SU-DHL-6 (cell line): ENCODE data around the gene PDE6A.

Experiments
- H2AFZ ChIP-seq: fragments of 200-600 bp; sonication (generic); 2 replicates; pipeline ENCODE4 v1.6.1; 2014; ENCODE audit warnings: low read depth, mild to moderate bottlenecking, moderate library complexity, mixed read lengths, antibody characterized with exemption, low read length; ENCODE audit not compliant: severe bottlenecking
- H3F3A ChIP-seq: fragments of 200-600 bp; shearing (Covaris generic); 2 replicates; pipeline ENCODE4 v1.6.0; 2016; ENCODE audit warnings: antibody characterized with exemption, mild to moderate bottlenecking; ENCODE audit not compliant: insufficient read depth
- H3K27ac ChIP-seq: fragments of 200-600 bp; sonication (generic); 2 replicates; pipeline ENCODE4 v1.5.1; 2016; ENCODE audit warnings: low read depth, mild to moderate bottlenecking, low read length, moderate library complexity, mixed read lengths
- H3K27me3 ChIP-seq: fragments of 200-600 bp; sonication (generic), shearing (Covaris generic); 2 replicates; pipeline ENCODE4 v1.6.0; 2014; ENCODE audit warnings: mild to moderate bottlenecking, low read length
- H3K36me3 ChIP-seq: fragments of 200-600 bp; sonication (generic); 2 replicates; pipeline ENCODE4 v1.6.1; 2014; ENCODE audit warnings: mild to moderate bottlenecking, low read length, mixed read lengths
- H3K4me2 ChIP-seq: fragments of 300-600, 200-600 bp; shearing (Covaris generic), sonication (generic); 2 replicates; pipeline ENCODE4 v1.6.0; 2014; ENCODE audit warnings: low read length, low read depth, mild to moderate bottlenecking; ENCODE audit not compliant: poor library complexity, severe bottlenecking
- H3K4me3 ChIP-seq: fragments of 200-600 bp; sonication (generic); 2 replicates; pipeline ENCODE4 v1.5.1; 2014; ENCODE audit warnings: antibody characterized with exemption, low read length, mild to moderate bottlenecking, mixed read lengths; ENCODE audit not compliant: insufficient read depth, poor library complexity, severe bottlenecking
- H3K79me2 ChIP-seq: fragments of 200-600 bp; sonication (generic); 2 replicates; pipeline ENCODE4 v1.6.1; 2014; ENCODE audit warnings: mild to moderate bottlenecking, low read length, moderate library complexity; ENCODE audit not compliant: insufficient read depth
- H3K9ac ChIP-seq: fragments of 200-600 bp; sonication (generic); 2 replicates; pipeline ENCODE4 v1.7.0; 2014; ENCODE audit warnings: mild to moderate bottlenecking, low read length
- H3K9me2 ChIP-seq: fragments of 200-600 bp; sonication (generic); replicated peaks from 2 replicates; pipeline ENCODE4 v1.6.1; 2014; ENCODE audit warnings: low read length; ENCODE audit not compliant: insufficient read depth
- H3K9me3 ChIP-seq: fragments of 200-600 bp; sonication (generic); 2 replicates; pipeline ENCODE4 v1.6.1; 2014; ENCODE audit warnings: low read length, mixed read lengths; ENCODE audit not compliant: insufficient read depth
- H4K20me1 ChIP-seq: fragments of 200-600 bp; sonication (generic); 2 replicates; pipeline ENCODE4 v1.6.1; 2014; ENCODE audit warnings: low read depth, mild to moderate bottlenecking, antibody characterized with exemption, low read length, moderate library complexity, mixed read lengths
- CTCF ChIP-seq: fragments of 200-600 bp; sonication (generic); IDR thresholded peaks from one replicate; pipeline ENCODE4 v1.5.1; 2017; ENCODE audit warnings: antibody characterized with exemption, mild to moderate bottlenecking, low read length, moderate library complexity; ENCODE audit not compliant: insufficient read depth, poor library complexity, severe bottlenecking
- EZH2phosphoT487 ChIP-seq: fragments of 200-600 bp; sonication (generic), shearing (Covaris generic); conservative IDR thresholded peaks from 2 replicates; pipeline ENCODE4 v1.6.1; 2018; ENCODE audit warnings: mild to moderate bottlenecking, antibody characterized with exemption, low read length, moderate library complexity, mixed read lengths

The PDE6A gene

GRCh38 chr5:149878371-149878770 lies 66.2 kb downstream of the PDE6A start:
- Histone ChIP-seq H2AFZ (no peak overlapping the region), H3K9me3 (no peaks in the 10 kb centered on the region), H3K4me3 (no peak overlapping the region), H3K27me3 (no peaks in the 10 kb centered on the region), H3F3A (no peaks in the 10 kb centered on the region), H3K27ac (no peak overlapping the region), H3K79me2 (no peaks in the 10 kb centered on the region), H3K4me2 (no peak overlapping the region), H3K36me3 (no peaks in the 10 kb centered on the region), H4K20me1 (no peaks in the 10 kb centered on the region), H3K9ac (no peak overlapping the region), H3K9me2 (no peaks in the 10 kb centered on the region)
- TF ChIP-seq CTCF (no peak), EZH2phosphoT487 (no peak)

GRCh38 chr5:149873896-149874295 lies 70.7 kb downstream of the PDE6A start:
- Histone ChIP-seq H3K79me2 (no peaks in the 10 kb centered on the region), H3F3A (no peaks in the 10 kb centered on the region), H3K9me2 (no peaks in the 10 kb centered on the region), H3K4me2 (no peak overlapping the region), H3K27me3 (no peaks in the 10 kb centered on the region), H2AFZ (no peak overlapping the region), H3K36me3 (no peaks in the 10 kb centered on the region), H3K27ac (no peak overlapping the region), H3K4me3 (no peak overlapping the region), H4K20me1 (no peaks in the 10 kb centered on the region), H3K9ac (no peak overlapping the region), H3K9me3 (no peaks in the 10 kb centered on the region)
- TF ChIP-seq EZH2phosphoT487 (no peak), CTCF (no peak)

- no peak overlapping the region for H3K27ac ChIP-seq
- no peaks in the 10 kb centered on the region for H3K9me2 ChIP-seq
- no peak overlapping the region for H3K4me2 ChIP-seq
- H3K36me3 ChIP-seq = no peaks in the 10 kb centered on the region
- H3K4me3 ChIP-seq = no peak overlapping the region
- TF ChIP-seq EZH2phosphoT487 (no peak), CTCF (no peak)
- H4K20me1 ChIP-seq = no peaks in the 10 kb centered on the region
- H3F3A ChIP-seq = no peaks in the 10 kb centered on the region
- no peak overlapping the region for H3K9ac ChIP-seq
- no peaks in the 10 kb centered on the region for H3K9me3 ChIP-seq
- no peaks in the 10 kb centered on the region for H3K79me2 ChIP-seq
- no peaks in the 10 kb centered on the region for H3K27me3 ChIP-seq
- no peak overlapping the region for H2AFZ ChIP-seq
These were observed 72.1 kb downstream of the PDE6A start for GRCh38 chr5:149872351-149873040.
